GM04504 (cell line): Measurements from ENCODE around the gene CALR.
"Not testable (repeated sequence)": the region's sequence is repeated elsewhere in the genome, so short reads cannot be mapped to it uniquely, and the experiment has no call there.

Experiments
- DNase-seq: peaks from one replicate; pipeline ENCODE4 v3.0.0-alpha.2; 2012; ENCODE audit warnings: low read depth

Gene CALR

GRCh38 chr19:12952488-12953137, 14.2 kb downstream of the CALR start:
- peak; percentile 70 for DNase-seq

- no peak for DNase-seq
These were observed 14.9 kb downstream of the CALR start for GRCh38 chr19:12953138-12953798.

- no peak for DNase-seq
These were observed 15.6 kb downstream of the CALR start for GRCh38 chr19:12953799-12954611.

GRCh38 chr19:12954612-12954962, 16.2 kb downstream of the CALR start:
- DNase-seq, result no peak

GRCh38 chr19:12955575-12955974, 17.2 kb downstream of the CALR start:
- DNase-seq, result not testable (repeated sequence)

- no peak for DNase-seq
These were observed 17.6 kb downstream of the CALR start for GRCh38 chr19:12955996-12956395.

- DNase-seq, result no peak
These were observed 18.3 kb downstream of the CALR start, which contains the start of gene GADD45GIP1 for GRCh38 chr19:12956446-12957388. Gene GADD45GIP1, minus strand, starts transcription at chr19:12957223. Its CDS starts 11 bp downstream, at chr19:12957212.

- DNase-seq, result not testable (repeated sequence)
These were observed 19.1 kb downstream of the CALR start for GRCh38 chr19:12957389-12957952.

- no peak for DNase-seq
These were observed 21.1 kb downstream of the CALR start for GRCh38 chr19:12959481-12959880.

- no peak for DNase-seq
These were observed 26.8 kb downstream of the CALR start for GRCh38 chr19:12965017-12965811.

GRCh38 chr19:12965812-12966135, 27.4 kb downstream of the CALR start:
- DNase-seq, result no peak

- no peak for DNase-seq
These were observed 29.5 kb downstream of the CALR start for GRCh38 chr19:12967907-12968306.

GRCh38 chr19:12969292-12969988, 31.0 kb downstream of the CALR start, which contains the start of gene DAND5:
Gene DAND5, plus strand, starts transcription at chr19:12969576. Its CDS starts 85 bp downstream, at chr19:12969661.
- DNase-seq, result no peak

- DNase-seq, result no peak
These were observed 31.8 kb downstream of the CALR start for GRCh38 chr19:12970070-12970820.

GRCh38 chr19:12973236-12973635, 34.8 kb downstream of the CALR start:
- DNase-seq, result no peak

- DNase-seq, result no peak
These were observed 36.2 kb downstream of the CALR start for GRCh38 chr19:12974301-12975220.

- no peak for DNase-seq
These were observed 36.9 kb downstream of the CALR start for GRCh38 chr19:12975221-12975741.

- DNase-seq, result not testable (repeated sequence)
These were observed 37.7 kb downstream of the CALR start for GRCh38 chr19:12976109-12976508.
